Cardiac muscle cell (in vitro differentiated cells and primary cell): ENCODE measurements around the gene SEMA3A. TPM values are rescaled to one million over a fixed set of nuclear protein-coding genes. Genes with fewer than 3 reads are reported as not detected.

Experiments used
- DNase-seq, 2 donors: peaks; one replicate each; pipeline versions ENCODE4 v3.0.0 to v3.0.0-alpha.2; 2010 to 2017; ENCODE audit warnings: low read depth in 1 of 2, low spot score in 1 of 2
- H3K27ac ChIP-seq: fragments of 200-600 bp; sonication (generic); 2 replicates; pipeline ENCODE4 v1.5.1; 2016
- H3K27me3 ChIP-seq: fragments of 200-600 bp; sonication (generic); 2 replicates; pipeline ENCODE4 v1.6.0; 2016; ENCODE audit warnings: control low read depth
- H3K36me3 ChIP-seq: fragments of 200-600 bp; sonication (generic); 2 replicates; pipeline ENCODE4 v1.5.1; 2016; ENCODE audit warnings: control low read depth
- H3K4me1 ChIP-seq: fragments of 200-600 bp; sonication (generic); 2 replicates; pipeline ENCODE4 v1.8.1; 2017; ENCODE audit warnings: low read depth, mild to moderate bottlenecking, mixed run types
- H3K4me3 ChIP-seq: fragments of 200-600 bp; sonication (generic); 2 replicates; pipeline ENCODE4 v1.5.1; 2016; ENCODE audit warnings: mild to moderate bottlenecking
- H3K9me3 ChIP-seq: fragments of 200-600 bp; sonication (generic); 2 replicates; pipeline ENCODE4 v1.5.1; 2017; ENCODE audit warnings: low read depth, mild to moderate bottlenecking, control low read depth
- CTCF ChIP-seq: IDR thresholded peaks from 2 replicates; pipeline ENCODE4 v1.5.1; 2012; ENCODE audit warnings: low read depth, mild to moderate bottlenecking, low read length
- polyA plus RNA-seq: library from polyadenylated mRNA; unstranded; fragments of >200 nt; fragmentation: Nextera tagmentation; extraction: Ambion mirVana; gene quantifications from 2 replicates; pipeline ENCODE4 v1.2.1, GENCODE V29; 2016
- total RNA-seq: library from RNA; depleted of rRNA; stranded (reverse); fragments of >200 nt; gene quantifications from 2 replicates; pipeline ENCODE4 v1.2.3, GENCODE V29; 2016

SEMA3A gene
- total and polyA plus RNA-seq, 2 experiments from 2014 or later: 33.5 to 37.3 TPM

- no peak overlapping the region for H3K4me3 ChIP-seq
- peak; percentile 94 for TF ChIP-seq CTCF
Measured at GRCh38 chr7:83936056-83936708, 258.4 kb downstream of the SEMA3A start.

GRCh38 chr7:83934118-83934734, 260.4 kb downstream of the SEMA3A start:
- Histone ChIP-seq H3K27ac (no peak overlapping the region), H3K9me3 (no peaks in the 10 kb centered on the region), H3K27me3 (no peaks in the 10 kb centered on the region), H3K4me1 (peaks cover 5% of the 10 kb centered on the region), H3K36me3 (no peaks in the 10 kb centered on the region), H3K4me3 (no peak overlapping the region)
- DNase-seq: no peak
- peak; percentile 40 for TF ChIP-seq CTCF

More at GRCh38 chr7:83936056-83936708, 258.4 kb downstream of the SEMA3A start:
- peaks cover 5% of the 10 kb centered on the region for H3K4me1 ChIP-seq
- no peaks in the 10 kb centered on the region for H3K27me3 ChIP-seq
- H3K27ac ChIP-seq: no peak overlapping the region
- peak; percentile 82 to 86 for DNase-seq
- H3K9me3 ChIP-seq: no peaks in the 10 kb centered on the region
- H3K36me3 ChIP-seq: no peaks in the 10 kb centered on the region

- DNase-seq: no peak
- no peak for TF ChIP-seq CTCF
- H3K27me3 ChIP-seq: no peaks in the 10 kb centered on the region
Measured at GRCh38 chr7:83931968-83932367, 262.6 kb downstream of the SEMA3A start.

GRCh38 chr7:83930262-83930661, 264.3 kb downstream of the SEMA3A start:
- no peak for TF ChIP-seq CTCF

More at GRCh38 chr7:83931968-83932367, 262.6 kb downstream of the SEMA3A start:
- H3K4me1 ChIP-seq: no peaks in the 10 kb centered on the region
- no peak overlapping the region for H3K27ac ChIP-seq
- no peaks in the 10 kb centered on the region for H3K9me3 ChIP-seq
- no peaks in the 10 kb centered on the region for H3K36me3 ChIP-seq
- H3K4me3 ChIP-seq: no peak overlapping the region

GRCh38 chr7:83925860-83926259, 268.7 kb downstream of the SEMA3A start:
- DNase-seq: no peak
- no peaks in the 10 kb centered on the region for H3K4me1 ChIP-seq
- H3K27me3 ChIP-seq: no peaks in the 10 kb centered on the region
- TF ChIP-seq CTCF: no peak
- H3K9me3 ChIP-seq: no peaks in the 10 kb centered on the region
- H3K27ac ChIP-seq: no peak overlapping the region
- no peaks in the 10 kb centered on the region for H3K36me3 ChIP-seq
- no peak overlapping the region for H3K4me3 ChIP-seq

More at GRCh38 chr7:83930262-83930661, 264.3 kb downstream of the SEMA3A start:
- Histone ChIP-seq H3K4me1 (no peaks in the 10 kb centered on the region), H3K27me3 (no peaks in the 10 kb centered on the region), H3K9me3 (no peaks in the 10 kb centered on the region), H3K27ac (no peak overlapping the region), H3K4me3 (no peak overlapping the region), H3K36me3 (no peaks in the 10 kb centered on the region)
- no peak for DNase-seq
